CD4-positive, alpha-beta memory T cell (primary cell): ENCODE measurements around the gene PCDHGB4. TPM values are rescaled to one million over a fixed set of nuclear protein-coding genes. Genes with fewer than 3 reads are reported as not detected.
"Not testable (repeated sequence)": the region's sequence is repeated elsewhere in the genome, so short reads cannot be mapped to it uniquely, and the experiment has no call there.

ENCODE experiments used
- CTCF ChIA-PET: fragments of 350-600 bp; sonication (Branson Sonifier 250); formaldehyde crosslinking; loops from one replicate; lab custom pipeline; 2021; ENCODE audit warnings: inconsistent platforms; ENCODE audit not compliant: partially characterized antibody; lab: Charles Lee
- POLR2A ChIA-PET: fragments of 350-600 bp; sonication (Branson Sonifier 250); formaldehyde crosslinking; loops from one replicate; lab custom pipeline; 2021; ENCODE audit not compliant: partially characterized antibody; lab: Charles Lee
- DNase-seq, 5 donors: peaks; one replicate each; pipeline versions ENCODE4 v3.0.0 to v3.0.0-alpha.2; 2020 to 2022; ENCODE audit warnings: mixed read lengths in 1 of 5
- H3K27ac ChIP-seq: one replicate; pipeline ENCODE4 v1.7.0; 2013; ENCODE audit warnings: low read depth, low read length
- H3K27me3 ChIP-seq: 2 replicates; pipeline ENCODE4 v1.7.0; 2013; ENCODE audit warnings: mild to moderate bottlenecking, low read length, moderate library complexity; ENCODE audit not compliant: insufficient read depth
- H3K36me3 ChIP-seq: 2 replicates; pipeline ENCODE4 v1.7.0; 2013; ENCODE audit warnings: mild to moderate bottlenecking, low read length, moderate library complexity; ENCODE audit not compliant: insufficient read depth
- H3K4me1 ChIP-seq: 2 replicates; pipeline ENCODE4 v1.7.0; 2013; ENCODE audit warnings: mild to moderate bottlenecking, low read length, moderate library complexity; ENCODE audit not compliant: insufficient read depth
- H3K4me3 ChIP-seq, 2 donors: one replicate each; pipeline ENCODE4 v1.7.0; 2013; ENCODE audit warnings: low read length in 2 of 2, mild to moderate bottlenecking in 1 of 2
- H3K9me3 ChIP-seq, 2 donors: one replicate each; pipeline ENCODE4 v1.7.0; 2013; ENCODE audit warnings: low read length in 2 of 2, control low read depth in 1 of 2; ENCODE audit not compliant: control insufficient read depth in 1 of 2
- H3K27ac Mint-ChIP-seq, 7 donors: one replicate each; pipeline ENCODE4 v1.8.0; 2020 to 2021; ENCODE audit warnings: mixed read lengths in 7 of 7, mild to moderate bottlenecking in 6 of 7, inconsistent platforms in 3 of 7, moderate library complexity in 3 of 7
- H3K27me3 Mint-ChIP-seq, 2 donors: one replicate each; pipeline ENCODE4 v1.8.0; 2020 to 2021; ENCODE audit warnings: mixed read lengths in 2 of 2
- H3K36me3 Mint-ChIP-seq, 2 donors: one replicate each; pipeline ENCODE4 v1.8.0; 2020 to 2021; ENCODE audit warnings: mixed read lengths in 2 of 2, inconsistent platforms in 1 of 2, mild to moderate bottlenecking in 1 of 2
- H3K4me1 Mint-ChIP-seq, 4 donors: one replicate each; pipeline ENCODE4 v1.8.0; 2020 to 2021; ENCODE audit warnings: mixed read lengths in 4 of 4, mild to moderate bottlenecking in 1 of 4
- H3K4me3 Mint-ChIP-seq, 8 donors: one replicate each; pipeline ENCODE4 v1.8.0; 2020 to 2021; ENCODE audit warnings: mixed read lengths in 8 of 8, mild to moderate bottlenecking in 7 of 8, moderate library complexity in 6 of 8, inconsistent platforms in 3 of 8
- H3K9me3 Mint-ChIP-seq, 8 donors: one replicate each; pipeline ENCODE4 v1.8.0; 2020 to 2021; ENCODE audit warnings: mixed read lengths in 8 of 8, mild to moderate bottlenecking in 5 of 8, inconsistent platforms in 3 of 8, moderate library complexity in 1 of 8
- intact Hi-C: fragments of 100-400 bp; cut with micrococcal nuclease; formaldehyde crosslinking; loops from one replicate; pipeline ENCODE4 v1.15.1; 2023
- polyA plus RNA-seq, 2 donors: library from polyadenylated mRNA; unstranded; fragments of 300-500 nt; fragmentation: Illumina TruSeq; gene quantifications; one replicate each; pipeline ENCODE4 v1.2.3, GENCODE V29; 2021
- total RNA-seq, 2 experiments: library from RNA; stranded (reverse); gene quantifications; one replicate each; pipeline ENCODE4 v1.2.3, GENCODE V29; 2021

The PCDHGB4 gene
- total and polyA plus RNA-seq, 4 experiments from 2014 or later: 0.13 to 0.23 (median 0.19) TPM; not detected in 1

GRCh38 chr5:141432308-141432707 is 44.8 kb downstream of the PCDHGB4 start:
- POLR2A ChIA-PET, H3K27ac ChIP-seq, H3K36me3 ChIP-seq, H3K4me3 ChIP-seq, DNase-seq, H3K4me1 ChIP-seq, H3K9me3 ChIP-seq, intact Hi-C loops, CTCF ChIA-PET: not testable (repeated sequence)
- Mint-ChIP-seq H3K4me1 (peaks cover 5 to 17% (median 6%) of the 10 kb centered on the region in 4 donors), H3K9me3 (peaks cover 0 to 63% (median 44%) of the 10 kb centered on the region in 8 donors), H3K36me3 (peaks cover 11 to 17% of the 10 kb centered on the region in 2 donors), H3K27ac (peak overlapping the region in 1 of 7 donors; percentile 15), H3K4me3 (peak overlapping the region in 1 of 8 donors; percentile 62), H3K27me3 (peaks cover 33 to 42% of the 10 kb centered on the region in 2 donors)
- H3K27me3 ChIP-seq: peaks cover 14% of the 10 kb centered on the region

- Mint-ChIP-seq H3K9me3 (peaks cover 0 to 62% (median 44%) of the 10 kb centered on the region in 8 donors), H3K27ac (peak overlapping the region in 1 of 7 donors; percentile 27), H3K4me1 (peaks cover 5 to 17% (median 6%) of the 10 kb centered on the region in 4 donors), H3K36me3 (peaks cover 11 to 17% of the 10 kb centered on the region in 2 donors), H3K27me3 (peaks cover 32 to 42% of the 10 kb centered on the region in 2 donors), H3K4me3 (peak overlapping the region in 1 of 8 donors; percentile 8)
- H3K27ac ChIP-seq, CTCF ChIA-PET, H3K9me3 ChIP-seq, intact Hi-C loops, H3K4me3 ChIP-seq, DNase-seq, H3K36me3 ChIP-seq, POLR2A ChIA-PET, H3K4me1 ChIP-seq: not testable (repeated sequence)
- H3K27me3 ChIP-seq: peaks cover 14% of the 10 kb centered on the region
These were observed 45.2 kb downstream of the PCDHGB4 start for GRCh38 chr5:141432726-141433125.

- Mint-ChIP-seq H3K27me3 (peaks cover 28 to 36% of the 10 kb centered on the region in 2 donors), H3K9me3 (peaks cover 0 to 53% (median 37%) of the 10 kb centered on the region in 8 donors), H3K27ac (no peak overlapping the region), H3K4me1 (peaks cover 5 to 17% (median 6%) of the 10 kb centered on the region in 4 donors), H3K36me3 (peaks cover 8 to 14% of the 10 kb centered on the region in 2 donors), H3K4me3 (peak overlapping the region in 1 of 8 donors; percentile 25)
- no peak overlapping the region for H3K27ac ChIP-seq
- DNase-seq: no peak
- POLR2A ChIA-PET: no interaction called here
- peaks cover 14% of the 10 kb centered on the region for H3K27me3 ChIP-seq
- H3K4me1 ChIP-seq: no peaks in the 10 kb centered on the region
- H3K9me3 ChIP-seq: peaks cover 0 to 5% of the 10 kb centered on the region in 2 donors
- intact Hi-C loops: no loop called here
- H3K4me3 ChIP-seq: no peak overlapping the region
- CTCF ChIA-PET: no interaction called here
- no peaks in the 10 kb centered on the region for H3K36me3 ChIP-seq
These were observed 46.5 kb downstream of the PCDHGB4 start for GRCh38 chr5:141434006-141434405.

GRCh38 chr5:141437221-141437620 is 49.7 kb downstream of the PCDHGB4 start:
- peaks cover 0 to under 1% (median 0%) of the 10 kb centered on the region in 4 donors for H3K4me1 Mint-ChIP-seq
- no peak overlapping the region for H3K4me3 Mint-ChIP-seq
- no peak overlapping the region for H3K27ac Mint-ChIP-seq
- Histone ChIP-seq H3K4me1 (no peaks in the 10 kb centered on the region), H3K27me3 (peaks cover 11% of the 10 kb centered on the region), H3K36me3 (no peaks in the 10 kb centered on the region), H3K4me3 (no peak overlapping the region), H3K27ac (no peak overlapping the region), H3K9me3 (no peaks in the 10 kb centered on the region)
- ChIA-PET POLR2A (no interaction called here), CTCF (interaction anchor here (1.1 kb wide), 1 partner anchor 76 kb away, joined by 5 read pairs; no protein-coding TSS in a partner anchor)
- DNase-seq: no peak
- peaks cover 0 to 41% (median 23%) of the 10 kb centered on the region in 8 donors for H3K9me3 Mint-ChIP-seq
- intact Hi-C loops: no loop called here
- H3K27me3 Mint-ChIP-seq: peaks cover 23 to 28% of the 10 kb centered on the region in 2 donors
- H3K36me3 Mint-ChIP-seq: peaks cover 1 to 3% of the 10 kb centered on the region in 2 donors

- H3K4me1 Mint-ChIP-seq: no peaks in the 10 kb centered on the region
- ChIA-PET CTCF (interaction anchor here (1.5 kb wide), 1 partner anchor 10 kb away, joined by 4 read pairs; the partner anchor contains the start of gene PCDHGA12), POLR2A (no interaction called here)
- DNase-seq: no peak
- peaks cover 0 to 4% of the 10 kb centered on the region in 2 donors for H3K36me3 Mint-ChIP-seq
- no peak overlapping the region for H3K27ac ChIP-seq
- H3K27me3 Mint-ChIP-seq: peaks cover 15 to 24% of the 10 kb centered on the region in 2 donors
- H3K4me1 ChIP-seq: no peaks in the 10 kb centered on the region
- H3K27me3 ChIP-seq: peaks cover 7% of the 10 kb centered on the region
- H3K9me3 ChIP-seq: no peaks in the 10 kb centered on the region
- H3K36me3 ChIP-seq: no peaks in the 10 kb centered on the region
- H3K27ac Mint-ChIP-seq: no peak overlapping the region
- intact Hi-C loops: no loop called here
- peaks cover 0 to 24% (median 8%) of the 10 kb centered on the region in 8 donors for H3K9me3 Mint-ChIP-seq
- no peak overlapping the region for H3K4me3 Mint-ChIP-seq
- H3K4me3 ChIP-seq: no peak overlapping the region
These were observed 52.1 kb downstream of the PCDHGB4 start for GRCh38 chr5:141439411-141440141.

Other genes starting within 250 kb of the PCDHGB4 start
Only the 30 nearest of the 37 such genes appear.
- under 1 TPM; 0.44 TPM for gene PCDHB9, start 200.5 kb upstream of the PCDHGB4 start, total RNA-seq
- gene PCDHB9, start 200.5 kb upstream of the PCDHGB4 start, polyA plus RNA-seq: under 1 TPM in 1 of 2 donors, not detected in 1; 0.62 TPM
- under 1 TPM in 1 of 2 experiments, not detected in 1; 0.15 TPM for gene PCDHB10, start 195.3 kb upstream of the PCDHGB4 start, total RNA-seq
- gene PCDHB10, start 195.3 kb upstream of the PCDHGB4 start, polyA plus RNA-seq: not detected
- not detected for gene PCDHB11, start 188.1 kb upstream of the PCDHGB4 start, total RNA-seq
- gene PCDHB11, start 188.1 kb upstream of the PCDHGB4 start, polyA plus RNA-seq: not detected
- gene PCDHB12, start 179.0 kb upstream of the PCDHGB4 start, total RNA-seq: not detected
- not detected for gene PCDHB12, start 179.0 kb upstream of the PCDHGB4 start, polyA plus RNA-seq
- under 1 TPM; 0.09 to 0.11 TPM for gene PCDHB13, start 173.8 kb upstream of the PCDHGB4 start, total RNA-seq
- gene PCDHB13, start 173.8 kb upstream of the PCDHGB4 start, polyA plus RNA-seq: not detected
- under 1 TPM; 0.14 to 0.15 TPM for gene PCDHB14, start 164.4 kb upstream of the PCDHGB4 start, total RNA-seq
- not detected for gene PCDHB14, start 164.4 kb upstream of the PCDHGB4 start, polyA plus RNA-seq
- under 1 TPM; 0.17 to 0.53 TPM for gene PCDHB15, start 142.3 kb upstream of the PCDHGB4 start, total RNA-seq
- gene PCDHB15, start 142.3 kb upstream of the PCDHGB4 start, polyA plus RNA-seq: not detected
- gene SLC25A2, start 83.6 kb upstream of the PCDHGB4 start, total RNA-seq: under 1 TPM; 0.38 to 0.91 TPM
- not detected for gene SLC25A2, start 83.6 kb upstream of the PCDHGB4 start, polyA plus RNA-seq
- gene TAF7, start 66.9 kb upstream of the PCDHGB4 start, total RNA-seq: 100 to 1,000 TPM; 109 to 119 TPM
- 100 to 1,000 TPM; 165 to 216 TPM for gene TAF7, start 66.9 kb upstream of the PCDHGB4 start, polyA plus RNA-seq
- gene PCDHGA1, start 57.2 kb upstream of the PCDHGB4 start, total RNA-seq: under 1 TPM; 0.58 to 0.78 TPM
- not detected for gene PCDHGA1, start 57.2 kb upstream of the PCDHGB4 start, polyA plus RNA-seq
- under 1 TPM; 0.19 to 0.23 TPM for gene PCDHGA2, start 48.9 kb upstream of the PCDHGB4 start, total RNA-seq
- gene PCDHGA2, start 48.9 kb upstream of the PCDHGB4 start, polyA plus RNA-seq: not detected
- gene PCDHGA3, start 43.9 kb upstream of the PCDHGB4 start, total RNA-seq: under 1 TPM; 0.17 to 0.26 TPM
- gene PCDHGA3, start 43.9 kb upstream of the PCDHGB4 start, polyA plus RNA-seq: under 1 TPM in 1 of 2 donors, not detected in 1; 0.23 TPM
- gene PCDHGB1, start 37.6 kb upstream of the PCDHGB4 start, total RNA-seq: under 1 TPM; 0.17 to 0.26 TPM
- not detected for gene PCDHGB1, start 37.6 kb upstream of the PCDHGB4 start, polyA plus RNA-seq
- gene PCDHGA4, start 32.7 kb upstream of the PCDHGB4 start, total RNA-seq: under 1 TPM in 1 of 2 experiments, not detected in 1; 0.47 TPM
- not detected for gene PCDHGA4, start 32.7 kb upstream of the PCDHGB4 start, polyA plus RNA-seq
- under 1 TPM; 0.55 to 0.64 TPM for gene PCDHGB2, start 27.7 kb upstream of the PCDHGB4 start, total RNA-seq
- not detected for gene PCDHGB2, start 27.7 kb upstream of the PCDHGB4 start, polyA plus RNA-seq
- under 1 TPM; 0.28 to 0.44 TPM for gene PCDHGA5, start 23.5 kb upstream of the PCDHGB4 start, total RNA-seq
- not detected for gene PCDHGA5, start 23.5 kb upstream of the PCDHGB4 start, polyA plus RNA-seq
- gene PCDHGB3, start 17.5 kb upstream of the PCDHGB4 start, total RNA-seq: under 1 TPM; 0.50 to 0.76 TPM
- not detected for gene PCDHGB3, start 17.5 kb upstream of the PCDHGB4 start, polyA plus RNA-seq
- under 1 TPM; 0.50 to 0.76 TPM for gene PCDHGA6, start 13.8 kb upstream of the PCDHGB4 start, total RNA-seq
- under 1 TPM in 1 of 2 donors, not detected in 1; 0.03 TPM for gene PCDHGA6, start 13.8 kb upstream of the PCDHGB4 start, polyA plus RNA-seq
- under 1 TPM; 0.26 to 0.44 TPM for gene PCDHGA7, start 5.0 kb upstream of the PCDHGB4 start, total RNA-seq
- gene PCDHGA7, start 5.0 kb upstream of the PCDHGB4 start, polyA plus RNA-seq: not detected
- gene PCDHGA8, start 4.9 kb downstream of the PCDHGB4 start, total RNA-seq: under 1 TPM in 1 of 2 experiments, not detected in 1; 0.17 TPM
- gene PCDHGA8, start 4.9 kb downstream of the PCDHGB4 start, polyA plus RNA-seq: not detected
- gene PCDHGB5, start 10.2 kb downstream of the PCDHGB4 start, total RNA-seq: under 1 TPM; 0.42 to 0.49 TPM
- under 1 TPM in 1 of 2 donors, not detected in 1; 0.39 TPM for gene PCDHGB5, start 10.2 kb downstream of the PCDHGB4 start, polyA plus RNA-seq
- under 1 TPM; 0.17 to 0.25 TPM for gene PCDHGA9, start 15.1 kb downstream of the PCDHGB4 start, total RNA-seq
- under 1 TPM in 1 of 2 donors, not detected in 1; 0.09 TPM for gene PCDHGA9, start 15.1 kb downstream of the PCDHGB4 start, polyA plus RNA-seq
- under 1 TPM; 0.22 to 0.26 TPM for gene PCDHGB6, start 20.3 kb downstream of the PCDHGB4 start, total RNA-seq
- gene PCDHGB6, start 20.3 kb downstream of the PCDHGB4 start, polyA plus RNA-seq: under 1 TPM in 1 of 2 donors, not detected in 1; 0.11 TPM
- gene PCDHGA10, start 25.3 kb downstream of the PCDHGB4 start, total RNA-seq: under 1 TPM; 0.25 to 0.35 TPM
- gene PCDHGA10, start 25.3 kb downstream of the PCDHGB4 start, polyA plus RNA-seq: not detected
- gene PCDHGB7, start 30.0 kb downstream of the PCDHGB4 start, total RNA-seq: under 1 TPM; 0.32 to 0.33 TPM
- gene PCDHGB7, start 30.0 kb downstream of the PCDHGB4 start, polyA plus RNA-seq: under 1 TPM in 1 of 2 donors, not detected in 1; 0.03 TPM
- under 1 TPM; 0.20 to 0.36 TPM for gene PCDHGA11, start 33.4 kb downstream of the PCDHGB4 start, total RNA-seq
- not detected for gene PCDHGA11, start 33.4 kb downstream of the PCDHGB4 start, polyA plus RNA-seq
- gene PCDHGA12, start 42.8 kb downstream of the PCDHGB4 start, total RNA-seq: under 1 TPM; 0.11 to 0.17 TPM
- gene PCDHGA12, start 42.8 kb downstream of the PCDHGB4 start, polyA plus RNA-seq: not detected
- gene PCDHGC3, start 88.3 kb downstream of the PCDHGB4 start, total RNA-seq: under 1 TPM in 1 of 2 experiments, not detected in 1; 0.17 TPM
- gene PCDHGC3, start 88.3 kb downstream of the PCDHGB4 start, polyA plus RNA-seq: under 1 TPM in 1 of 2 donors, not detected in 1; 0.14 TPM
- not detected for gene PCDHGC4, start 97.3 kb downstream of the PCDHGB4 start, total RNA-seq
- under 1 TPM in 1 of 2 donors, not detected in 1; 0.11 TPM for gene PCDHGC4, start 97.3 kb downstream of the PCDHGB4 start, polyA plus RNA-seq
- gene PCDHGC5, start 101.4 kb downstream of the PCDHGB4 start, total RNA-seq: not detected
- not detected for gene PCDHGC5, start 101.4 kb downstream of the PCDHGB4 start, polyA plus RNA-seq